ENCODE measurements around the gene RGS18. TPM values are rescaled to one million over a fixed set of nuclear protein-coding genes. Genes with fewer than 3 reads are reported as not detected.

Gene RGS18
- total RNA-seq, 1 experiment from 2014 or later, result not detected

- H2BK5ac ChIP-seq (ENCODE audit: insufficient read length, low read length), result no peak overlapping the region
- no peak overlapping the region for H2AFZ ChIP-seq (ENCODE audit: low read length)
- no peaks in the 10 kb centered on the region for H3K9me3 ChIP-seq (ENCODE audit: control insufficient read depth, low read depth, low read length)
- H3K14ac ChIP-seq (ENCODE audit: insufficient read depth, low read length), result no peak overlapping the region
- no peak overlapping the region for H2BK15ac ChIP-seq (ENCODE audit: low read depth, low read length)
- no peak overlapping the region for H3K23ac ChIP-seq (ENCODE audit: insufficient read length, low read depth, low read length)
- H3K27ac ChIP-seq (ENCODE audit: insufficient read length, low read depth, low read length), result no peak overlapping the region
- Mint-ChIP-seq H3K27ac (no peak overlapping the region), H3K9me3 (no peaks in the 10 kb centered on the region; a peak in 1 of 5 replicates), H3K36me3 (ENCODE audit: insufficient read depth in 1 of 3, low read depth in 3 of 3) (no peaks in the 10 kb centered on the region), H3K4me3 (no peak overlapping the region), H3K27me3 (ENCODE audit: low read depth) (no peaks in the 10 kb centered on the region), H3K4me1 (peaks cover 13 to 14% of the 10 kb centered on the region in 2 experiments)
- H3K18ac ChIP-seq (ENCODE audit: insufficient read length, low read depth, low read length), result no peak overlapping the region
- H4K20me1 ChIP-seq (ENCODE audit: control insufficient read depth, insufficient read depth, insufficient read length), result no peaks in the 10 kb centered on the region
- no peak overlapping the region for H3K4ac ChIP-seq (ENCODE audit: low read depth, low read length)
- no peak overlapping the region for H4K91ac ChIP-seq (ENCODE audit: insufficient read length, low read depth, low read length)
- H3K56ac ChIP-seq (ENCODE audit: insufficient read length, low read depth, low read length), result no peak overlapping the region
- H3K79me1 ChIP-seq (ENCODE audit: insufficient read depth, low read depth, low read length, poor library complexity, severe bottlenecking), result no peaks in the 10 kb centered on the region
- no peak overlapping the region for H2BK120ac ChIP-seq (ENCODE audit: low read depth, low read length, poor library complexity, severe bottlenecking)
- H3K23me2 ChIP-seq (ENCODE audit: insufficient read length, low read depth, low read length, poor library complexity, severe bottlenecking), result no peaks in the 10 kb centered on the region
- DNase-seq, result no peak
- no peak overlapping the region for H2AK5ac ChIP-seq (ENCODE audit: insufficient read length, low read length)
- no peak overlapping the region for H3K4me2 ChIP-seq (ENCODE audit: insufficient read depth, insufficient read length, low read length)
- no peak overlapping the region for H2BK20ac ChIP-seq (ENCODE audit: low read depth, low read length, poor library complexity, severe bottlenecking)
- H3K9ac ChIP-seq (ENCODE audit: extremely low read depth, insufficient read length, low read length), result no peak overlapping the region
- no peaks in the 10 kb centered on the region; the same call in 1 of the 2 replicates for H3K4me1 ChIP-seq (ENCODE audit: insufficient read depth, low read length)
- no peak overlapping the region for H2BK12ac ChIP-seq (ENCODE audit: insufficient read length, low read depth, low read length)
- H3T11ph ChIP-seq (ENCODE audit: low read length), result no peak overlapping the region
- H3K79me2 ChIP-seq (ENCODE audit: insufficient read depth, low read length), result no peaks in the 10 kb centered on the region
- H4K8ac ChIP-seq (replicated peaks; ENCODE audit: insufficient read length, low read depth, low read length), result no peak overlapping the region
- TF ChIP-seq CTCF (conservative IDR thresholded peaks at IDR 0.05), result no peak
- no peaks in the 10 kb centered on the region for H3K27me3 ChIP-seq (ENCODE audit: insufficient read depth, low read length)
- H4K5ac ChIP-seq (ENCODE audit: insufficient read length, low read depth, low read length), result no peak overlapping the region
These were observed 5.0 kb upstream of the RGS18 start for GRCh38 chr1:192153276-192153675.

Data from H9 (cell line).